HG03066 (cell line): ENCODE data around the gene PNLIPRP1.

Experiments used
- ATAC-seq: cut with Tn5 transposase; IDR thresholded peaks from one replicate; pipeline ENCODE4 v1.9.1; 2021; ENCODE audit warnings: low read depth; ENCODE audit not compliant: unreplicated experiment

Gene PNLIPRP1

DNA sequence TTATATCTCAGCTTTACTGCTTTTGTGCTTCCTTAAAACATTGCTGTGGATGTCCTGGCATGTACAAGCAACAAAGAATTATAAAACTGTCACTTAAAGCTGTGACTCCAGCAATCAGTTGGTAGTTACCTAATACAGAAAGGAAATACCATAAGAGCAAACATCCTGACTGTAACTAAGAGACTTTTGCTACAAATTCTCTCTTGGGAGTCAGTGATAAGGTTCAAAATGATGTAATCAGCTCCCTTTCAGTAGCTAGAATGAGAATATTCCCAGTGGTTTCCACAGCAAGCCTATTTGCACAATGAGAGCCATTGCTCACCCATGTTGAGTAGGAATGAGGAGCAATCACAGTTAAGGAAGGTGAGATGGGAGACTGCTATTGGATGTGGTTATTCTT, 7.6 kb downstream of the PNLIPRP1 start:
- no peak for ATAC-seq

DNA sequence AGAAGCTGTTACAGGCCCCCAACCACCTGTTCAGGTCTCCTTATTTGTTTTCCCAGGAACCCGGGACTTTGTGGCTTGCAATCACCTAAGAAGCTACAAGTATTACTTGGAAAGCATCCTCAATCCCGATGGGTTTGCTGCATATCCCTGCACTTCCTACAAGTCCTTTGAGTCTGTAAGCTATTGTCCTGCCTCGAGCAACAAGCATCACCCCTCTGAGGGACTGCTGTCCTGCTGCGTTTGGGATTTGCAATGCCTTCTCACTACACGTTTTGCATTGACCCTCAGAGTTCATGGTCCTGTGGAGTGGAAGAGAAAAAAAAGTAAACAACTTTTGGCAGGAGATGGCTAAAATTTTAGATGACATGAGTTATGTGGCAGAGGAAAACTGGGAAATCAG, 9.2 kb downstream of the PNLIPRP1 start:
- no peak for ATAC-seq

DNA sequence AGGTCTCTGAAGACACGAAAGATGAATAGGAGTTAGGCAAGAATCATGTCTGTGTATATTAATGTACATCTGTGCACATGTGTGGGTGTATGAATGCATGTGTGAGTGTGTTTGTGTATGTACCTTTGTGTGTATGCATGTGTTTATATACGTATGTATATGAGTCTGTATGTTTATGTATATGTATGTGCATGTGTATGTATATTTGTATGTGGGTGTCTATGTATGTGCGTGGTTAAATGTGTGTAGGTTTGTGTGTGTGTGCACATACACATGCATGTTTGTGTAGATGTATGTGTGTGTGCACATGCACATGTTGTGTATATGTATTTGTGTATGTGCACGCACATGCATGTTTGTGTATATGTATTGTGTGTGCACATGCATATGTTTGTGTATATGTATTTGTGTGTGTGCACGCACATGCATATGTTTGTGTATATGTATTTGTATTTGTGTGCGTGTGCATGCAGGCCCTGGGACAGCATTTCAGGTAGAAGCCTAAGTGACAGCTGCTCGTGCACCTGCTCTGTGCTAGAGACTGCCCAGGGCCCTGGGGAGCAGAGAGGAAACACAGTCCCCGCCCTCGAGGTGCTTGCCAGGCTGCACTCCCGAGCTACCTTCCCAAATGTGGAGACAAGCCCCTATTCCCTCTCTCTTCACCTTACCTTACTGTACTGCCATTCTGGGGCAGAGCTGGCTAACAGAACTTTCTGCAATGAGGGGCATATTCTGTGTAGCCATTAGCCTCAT, 12.1 kb downstream of the PNLIPRP1 start:
- ATAC-seq: no peak

DNA sequence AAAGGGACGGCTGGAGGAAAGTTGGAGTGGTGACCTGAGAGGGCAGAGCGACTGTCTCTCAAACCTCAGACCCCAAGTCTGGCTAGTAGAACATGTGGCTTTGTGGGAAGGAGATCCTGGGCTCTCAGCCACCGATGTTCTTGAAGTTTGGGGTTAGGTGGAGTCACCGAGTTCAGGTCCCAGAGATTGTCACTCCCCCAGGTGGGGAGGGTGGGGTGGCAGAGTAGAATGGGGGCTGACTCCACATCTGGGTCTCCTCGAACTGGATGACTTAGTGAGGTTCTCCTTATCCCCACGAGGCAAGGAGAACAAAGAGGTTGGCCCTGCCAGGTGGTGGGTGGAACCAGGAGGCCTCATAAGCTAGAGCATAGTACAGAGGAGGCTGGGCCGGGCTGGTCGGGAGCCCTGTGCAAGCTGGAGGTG, 15.3 kb downstream of the PNLIPRP1 start:
- ATAC-seq: no peak

DNA sequence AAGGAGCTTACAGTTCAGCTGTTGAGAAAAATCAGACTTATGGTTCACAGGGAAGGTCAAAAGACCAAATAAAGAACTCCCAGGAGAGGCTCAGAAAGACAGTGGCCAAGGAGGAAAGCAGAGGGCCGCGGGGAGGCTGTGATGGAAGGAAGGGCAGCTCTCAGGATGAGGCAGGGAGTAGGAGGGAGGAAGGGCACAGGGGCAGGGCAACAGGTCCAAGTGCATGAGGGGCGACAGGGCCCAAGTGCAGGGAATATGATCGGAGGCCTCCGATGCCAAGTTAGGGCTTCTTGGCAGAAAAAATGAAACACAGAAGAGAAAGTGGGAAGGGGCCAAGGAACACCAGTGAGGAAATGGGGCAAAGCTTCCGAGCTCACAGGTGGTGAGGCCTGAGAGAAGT, 16.6 kb downstream of the PNLIPRP1 start:
- ATAC-seq: no peak

DNA sequence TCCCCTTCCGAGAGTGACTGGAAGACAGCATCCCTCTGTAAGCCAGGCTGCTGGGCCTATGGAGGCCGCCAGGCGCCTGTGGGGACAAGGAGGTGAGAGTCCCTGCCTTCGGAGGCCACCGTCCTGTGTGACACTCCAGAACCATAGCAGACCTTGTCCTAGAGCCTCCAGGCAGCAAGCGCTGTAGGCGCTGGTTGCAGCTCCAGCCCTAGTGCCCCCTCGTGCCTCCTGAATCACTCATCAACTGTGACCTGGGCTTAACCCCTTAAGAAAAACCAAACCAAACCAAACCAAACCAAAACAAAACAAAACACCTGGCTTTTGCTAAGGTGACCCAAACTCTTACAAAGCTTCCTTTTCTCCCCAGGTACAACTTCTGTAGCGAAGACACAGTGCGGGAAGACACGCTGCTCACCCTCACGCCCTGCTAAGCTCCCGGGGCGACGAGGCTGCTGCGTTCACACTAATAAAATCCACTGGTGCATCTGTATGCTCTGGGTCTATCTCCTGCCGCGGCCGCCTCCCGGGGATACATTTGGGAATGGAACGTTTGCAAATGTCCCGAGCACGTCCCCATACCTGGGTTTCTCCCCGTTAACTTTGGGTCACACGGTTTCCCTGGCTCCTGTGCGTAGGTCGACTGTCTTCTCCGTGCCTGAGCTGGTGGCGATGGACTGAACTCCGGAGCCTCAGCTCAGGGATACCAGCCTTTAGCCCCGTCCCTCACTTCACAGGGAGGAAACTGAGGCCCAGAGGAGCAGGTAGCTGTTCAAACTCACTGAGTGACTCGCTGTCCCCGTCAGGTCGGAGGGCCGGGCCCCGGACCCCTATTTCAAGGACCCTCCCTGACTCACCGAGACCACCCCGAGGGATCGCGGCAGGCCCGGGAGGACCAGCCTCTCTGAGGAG, 18.2 kb downstream of the PNLIPRP1 start:
- ATAC-seq: no peak

DNA sequence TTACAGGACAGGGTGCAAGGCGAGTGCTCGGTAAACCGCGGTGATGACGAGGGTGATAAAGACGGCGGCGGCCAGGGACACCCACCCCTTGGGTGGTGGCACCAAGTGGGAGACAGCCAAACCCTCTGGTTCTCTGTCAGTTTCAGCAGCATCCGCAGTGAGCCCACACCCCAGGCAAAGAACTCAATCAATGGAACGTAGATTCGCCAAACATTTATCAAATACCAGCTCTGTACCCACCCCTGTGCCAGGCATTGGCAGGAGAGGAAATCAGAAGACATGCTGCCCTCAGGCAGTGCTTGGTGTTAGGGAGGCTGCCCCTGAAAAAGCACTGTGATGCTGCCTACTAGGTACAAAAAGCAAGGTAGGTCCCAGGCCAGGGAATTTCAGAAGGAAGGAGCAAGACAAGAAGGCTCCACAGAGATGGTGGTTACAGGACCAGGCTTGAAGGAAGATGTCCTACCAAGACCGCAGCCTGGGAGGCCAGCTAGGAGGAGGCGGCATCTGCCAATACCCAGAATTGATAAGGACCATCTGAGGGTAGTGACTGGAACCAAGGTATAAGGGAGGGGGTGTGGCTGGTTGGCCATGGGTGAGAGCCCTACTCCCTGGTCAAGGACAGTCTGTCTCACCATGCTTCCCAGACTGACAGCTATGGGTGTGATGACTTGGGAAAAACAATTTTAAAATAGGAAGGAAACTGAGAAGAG, 19.8 kb downstream of the PNLIPRP1 start:
- ATAC-seq: no peak

DNA sequence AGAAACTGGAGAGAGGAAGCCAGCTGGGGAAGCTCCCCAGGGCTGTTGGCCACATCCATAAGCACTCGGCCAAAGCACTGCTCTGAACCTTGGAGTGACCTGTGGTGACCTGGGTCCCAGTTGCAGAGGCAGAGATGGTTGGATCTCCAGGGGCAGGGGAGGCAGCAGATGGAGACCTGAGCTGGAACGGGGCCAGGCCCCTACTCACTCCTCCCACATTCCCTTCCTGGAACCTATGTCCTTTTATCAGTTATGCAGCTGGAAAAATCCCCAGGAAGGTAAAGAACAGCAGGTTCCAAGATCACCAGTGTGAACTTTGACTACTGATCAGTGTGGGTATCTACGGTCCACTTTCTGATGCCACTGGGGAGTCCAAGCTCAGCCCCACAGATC, 20.4 kb downstream of the PNLIPRP1 start:
- no peak for ATAC-seq

DNA sequence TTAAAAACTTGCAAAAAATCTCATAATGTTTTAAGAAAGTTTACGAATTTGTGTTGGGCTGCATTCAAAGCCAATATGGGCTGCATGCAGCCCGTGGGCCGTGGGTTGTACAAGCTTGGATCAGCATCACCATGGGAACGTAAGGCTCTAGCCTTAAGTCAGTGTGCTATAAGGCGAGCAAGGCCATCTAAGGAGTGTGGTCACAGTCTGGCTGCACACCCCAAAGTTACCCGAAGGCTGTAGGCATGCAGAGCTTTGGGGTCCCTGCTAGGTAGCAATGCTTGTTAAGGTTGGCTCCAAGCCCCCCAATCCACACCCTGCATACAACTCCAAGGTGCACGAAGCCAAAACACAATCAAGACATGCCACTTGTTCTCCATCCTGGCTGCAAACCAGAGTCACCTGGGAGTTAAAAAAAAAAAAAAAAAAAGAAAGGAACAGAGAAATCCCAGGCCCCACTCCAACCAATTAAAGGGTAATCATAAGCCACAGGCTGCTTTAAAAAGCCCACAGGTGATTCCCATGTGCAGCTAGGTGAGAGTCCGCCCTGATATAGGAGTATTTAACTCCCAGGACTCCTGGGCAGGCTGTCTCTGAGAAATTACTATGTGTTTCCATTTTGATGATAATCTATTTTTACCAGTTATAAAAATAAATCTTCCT, 21.5 kb downstream of the PNLIPRP1 start:
- no peak for ATAC-seq

DNA sequence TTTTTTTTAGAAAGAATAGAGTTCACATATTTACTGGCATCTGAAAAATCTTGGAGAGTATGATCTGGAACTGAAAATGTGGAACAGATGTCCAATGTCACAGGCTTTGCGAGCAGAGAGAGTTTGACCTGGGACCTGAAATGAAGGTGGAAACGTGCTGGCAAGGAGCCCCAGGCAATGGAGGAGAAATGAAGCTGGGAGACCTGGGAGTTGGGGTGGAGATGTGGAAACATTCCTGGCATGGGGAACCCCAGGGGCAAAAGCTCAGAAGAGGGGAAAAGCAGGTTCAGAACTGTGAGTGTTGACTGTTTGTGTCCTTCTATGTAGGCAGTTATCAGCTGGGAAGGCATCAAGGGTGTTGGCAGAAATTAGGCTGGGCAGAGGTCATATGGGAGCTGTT, 22.7 kb downstream of the PNLIPRP1 start:
- ATAC-seq: no peak

DNA sequence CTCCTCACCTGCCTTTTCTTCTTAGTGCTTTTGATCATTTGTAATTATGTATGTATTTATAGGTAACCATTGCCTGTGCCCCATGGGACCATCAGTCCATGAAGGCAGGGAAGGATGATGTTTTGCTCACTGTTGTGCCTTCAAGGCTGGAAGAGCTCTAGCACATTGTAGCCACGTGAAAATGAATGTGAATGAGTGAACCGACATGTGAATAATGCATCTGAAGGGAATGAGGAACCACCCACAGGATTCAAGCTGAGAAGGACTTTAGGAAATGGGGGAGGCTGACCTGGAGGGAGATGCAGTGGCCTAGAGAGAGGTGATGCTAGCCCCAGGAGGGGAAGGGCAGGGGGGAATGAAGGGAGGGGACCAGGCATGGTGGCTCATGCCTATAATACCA, 24.0 kb downstream of the PNLIPRP1 start:
- no peak for ATAC-seq

DNA sequence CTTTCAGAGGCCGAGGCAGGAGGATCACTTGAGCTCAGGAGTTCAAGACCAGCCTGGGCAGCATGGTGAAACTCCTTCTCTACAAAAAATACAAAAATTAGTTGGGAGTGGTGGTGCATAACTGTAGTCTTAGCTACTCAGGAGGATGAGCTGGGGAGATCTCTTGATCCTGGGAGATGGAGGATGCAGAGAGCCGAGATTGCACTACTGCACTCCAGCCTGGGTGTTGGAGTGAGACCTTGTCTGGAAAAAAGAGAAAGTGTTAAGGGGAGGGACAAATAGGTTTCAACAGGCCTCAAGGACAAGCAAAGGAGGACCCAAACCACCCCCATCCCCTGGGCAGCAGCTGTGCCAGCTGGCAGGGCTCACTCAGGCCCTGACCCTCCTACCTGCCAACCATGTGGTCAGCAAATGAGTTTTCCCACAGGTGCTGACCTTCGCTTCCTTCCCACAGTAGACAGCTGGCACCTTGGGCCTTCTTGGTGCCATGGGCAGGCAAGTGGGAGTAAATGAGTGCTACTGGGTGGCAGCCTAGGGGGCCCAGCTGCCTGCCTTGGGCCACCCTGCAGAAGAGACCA, 24.5 kb downstream of the PNLIPRP1 start:
- no peak for ATAC-seq

DNA sequence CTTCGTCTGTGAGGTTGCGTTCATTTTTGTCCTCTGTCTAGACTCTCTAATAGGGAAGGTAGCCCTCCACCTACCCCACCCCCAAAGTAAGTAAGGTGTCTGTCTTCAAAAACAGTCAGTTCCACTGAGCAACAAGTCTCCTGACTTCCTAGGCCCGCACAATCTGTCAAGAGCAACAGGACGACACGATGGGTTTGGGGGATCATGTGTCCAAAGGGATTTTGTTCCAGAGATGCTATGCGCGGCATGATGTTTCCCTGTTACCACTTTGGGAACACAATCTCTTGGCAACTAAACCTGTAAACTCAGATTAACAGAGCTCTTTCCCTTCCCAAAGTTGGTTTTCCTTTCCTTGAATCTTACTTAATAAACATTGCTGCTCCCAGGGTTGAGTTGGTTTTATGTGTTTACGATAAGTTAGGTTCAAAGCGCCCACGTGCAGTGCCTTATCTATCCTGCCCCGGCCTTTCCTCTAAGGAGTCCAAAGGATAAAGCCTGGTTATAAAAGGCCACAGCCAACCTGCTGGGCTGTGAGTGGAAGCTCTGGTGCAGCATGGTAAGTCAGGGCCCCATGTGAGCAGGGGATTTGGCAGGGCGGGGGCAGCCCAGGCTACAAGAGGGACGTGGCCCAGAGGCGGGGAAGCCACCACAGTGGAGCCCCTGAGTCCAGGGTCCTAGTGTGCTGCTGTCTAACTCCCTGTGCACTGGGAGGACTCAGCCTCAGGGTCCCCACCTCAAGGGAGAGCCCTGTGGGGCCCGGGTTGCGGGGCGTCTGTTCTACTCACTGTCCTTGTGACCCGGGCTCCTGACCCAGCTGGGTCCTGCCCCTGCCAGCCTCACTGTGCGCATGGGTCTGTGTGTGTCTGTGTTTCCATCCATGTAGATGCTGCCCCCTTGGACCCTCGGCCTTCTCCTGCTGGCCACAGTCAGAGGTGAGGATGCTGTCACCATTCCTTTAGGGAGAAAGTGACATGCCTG, 30.0 kb downstream of the PNLIPRP1 start, which contains the start of gene PNLIPRP2:
Gene PNLIPRP2 (plus strand): TSS at position 531 of the 978 bp plus-strand sequence.
- ATAC-seq: no peak

DNA sequence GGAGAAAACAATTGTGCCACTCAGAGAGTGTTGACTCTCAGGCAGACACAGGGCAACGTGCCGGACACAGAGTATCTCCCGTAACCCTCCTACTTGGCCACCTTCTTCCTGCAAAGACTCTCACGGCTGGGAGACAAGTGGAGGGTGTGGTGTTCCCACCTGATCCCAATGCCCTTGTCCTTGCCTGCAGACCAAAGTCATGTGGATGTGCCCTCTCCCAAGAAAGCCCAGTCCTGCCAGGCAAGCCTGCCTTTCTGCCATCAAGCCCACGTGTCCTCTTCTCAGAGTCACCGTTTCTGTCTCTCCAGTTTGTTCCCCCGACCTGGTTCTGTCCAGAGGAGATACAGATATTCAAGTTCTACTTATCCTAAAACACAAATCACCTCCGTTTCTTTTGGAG, 30.7 kb downstream of the PNLIPRP1 start:
- ATAC-seq: no peak

DNA sequence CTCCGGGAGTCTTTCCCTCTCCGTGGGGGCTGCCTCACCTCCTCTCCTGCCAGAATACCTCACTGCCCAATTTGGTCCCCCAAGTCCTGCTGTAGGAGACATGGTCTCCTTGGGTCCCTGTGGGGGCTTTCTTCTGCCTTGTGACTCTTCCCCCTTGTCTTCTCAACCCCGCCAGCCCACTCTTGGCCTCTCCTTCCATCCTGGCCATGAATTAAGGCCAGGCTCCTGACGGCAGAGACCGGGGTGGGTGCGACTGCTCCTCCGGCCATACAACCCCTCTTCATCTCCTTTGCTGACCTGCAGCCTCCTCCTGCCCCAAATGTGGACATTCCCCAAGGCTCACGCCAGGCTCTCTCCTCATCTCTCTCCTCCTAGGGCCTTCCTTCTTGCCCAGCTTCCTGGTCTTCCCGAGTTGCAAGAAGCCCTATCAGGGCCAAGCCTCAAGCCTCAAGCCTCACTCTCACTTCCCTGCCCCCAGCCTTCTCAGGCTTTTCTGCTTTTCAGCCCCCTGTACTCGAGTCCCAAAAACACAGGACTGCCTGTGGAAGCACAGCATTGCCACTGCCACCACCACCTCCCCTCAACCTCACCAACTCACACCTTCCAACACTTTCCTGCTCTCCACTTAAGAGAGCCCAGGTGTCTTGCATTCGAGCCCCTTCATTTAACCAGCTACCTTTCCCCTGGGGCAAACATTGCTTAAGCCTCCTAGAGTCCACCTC, 31.3 kb downstream of the PNLIPRP1 start:
- no peak for ATAC-seq

DNA sequence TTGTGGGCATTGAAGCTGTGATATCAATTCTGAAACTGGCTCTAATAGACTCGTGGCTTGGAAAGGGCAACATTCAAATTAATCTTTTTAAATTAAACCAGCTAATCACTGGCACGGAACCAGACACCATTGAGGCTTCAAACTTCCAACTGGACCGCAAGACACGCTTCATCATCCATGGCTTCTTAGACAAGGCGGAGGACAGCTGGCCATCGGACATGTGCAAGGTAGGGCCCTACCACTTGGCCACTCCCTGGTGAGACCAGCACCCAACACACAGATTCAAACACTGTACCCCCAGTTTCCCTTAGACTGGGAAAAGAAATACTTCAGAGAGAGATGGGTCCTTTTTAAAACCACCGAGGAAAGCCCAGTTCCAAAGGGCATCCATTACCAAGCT, 35.1 kb downstream of the PNLIPRP1 start:
- no peak for ATAC-seq

DNA sequence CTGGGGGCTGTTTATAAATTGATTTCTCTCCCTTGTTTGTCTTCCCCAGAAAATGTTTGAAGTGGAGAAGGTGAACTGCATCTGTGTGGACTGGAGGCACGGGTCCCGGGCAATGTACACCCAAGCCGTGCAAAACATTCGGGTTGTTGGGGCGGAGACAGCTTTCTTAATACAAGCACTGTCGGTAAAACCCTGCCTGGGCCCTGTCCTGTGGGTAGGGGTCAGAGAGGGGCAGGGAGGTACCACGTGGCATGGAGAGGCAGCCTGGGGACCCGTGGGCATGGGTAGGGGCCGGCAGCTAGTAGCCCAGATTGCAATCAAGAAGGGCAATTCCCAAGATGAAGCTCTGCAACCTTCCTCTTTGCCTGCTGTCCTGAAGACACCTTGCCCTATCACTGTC, 36.1 kb downstream of the PNLIPRP1 start:
- ATAC-seq: no peak

DNA sequence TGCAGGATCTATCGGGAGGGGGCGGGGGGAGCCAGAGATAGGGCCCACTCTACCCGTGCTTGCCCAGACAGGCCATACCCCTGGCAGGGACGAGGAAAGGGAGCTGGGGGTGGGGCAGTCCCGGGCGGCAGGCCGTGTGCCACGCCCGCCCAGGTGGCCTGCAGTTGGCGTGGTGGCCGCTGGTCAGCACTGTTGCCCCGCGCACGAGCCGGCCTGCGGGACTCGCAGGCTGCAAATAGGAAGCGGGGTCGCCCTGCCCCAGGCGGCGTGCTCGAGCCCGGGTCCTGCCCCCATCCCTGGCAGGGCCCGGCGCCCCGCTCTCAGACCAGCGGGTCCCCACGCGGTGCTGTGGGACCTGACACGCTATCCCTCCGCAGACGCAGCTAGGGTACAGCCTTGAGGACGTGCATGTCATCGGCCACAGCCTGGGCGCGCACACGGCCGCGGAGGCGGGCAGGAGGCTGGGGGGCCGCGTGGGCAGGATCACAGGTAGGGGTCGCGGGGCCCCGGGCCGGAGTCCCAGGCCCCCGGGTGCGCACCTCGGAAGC, 36.7 kb downstream of the PNLIPRP1 start:
- ATAC-seq: no peak
